Measurements from ENCODE around the gene ELOVL6. TPM values are rescaled to one million over a fixed set of nuclear protein-coding genes. Genes with fewer than 3 reads are reported as not detected.
A peak's percentile ranks its signal among the peaks of the same experiment; 100 is the strongest.

The ELOVL6 gene
- total and polyA plus RNA-seq, 2 of the 4 experiments (the other 2 are of a cell fraction) = 17.9 to 19.0 TPM

GRCh38 chr4:110012917-110013316 lies 185.5 kb downstream of the ELOVL6 start:
- no peak for DNase-seq
- Histone ChIP-seq H2AFZ (replicated peaks; ENCODE audit: low read length, poor library complexity) (no peak overlapping the region), H2BK20ac (ENCODE audit: low read depth, low read length) (no peak overlapping the region), H3K4me2 (ENCODE audit: low read depth, low read length) (no peak overlapping the region), H3K4ac (ENCODE audit: low read depth, low read length) (no peak overlapping the region), H3K79me1 (ENCODE audit: low read depth in 1 of 2, low read length in 2 of 2) (no peaks in the 10 kb centered on the region), H4K20me1 (ENCODE audit: insufficient read depth, low read length) (no peaks in the 10 kb centered on the region), H2BK15ac (ENCODE audit: low read depth, low read length) (no peak overlapping the region), H4K91ac (ENCODE audit: insufficient read depth, low read depth, low read length) (no peak overlapping the region), H3K36me3 (ENCODE audit: control insufficient read depth, insufficient read depth, low read length) (no peaks in the 10 kb centered on the region), H2AK5ac (ENCODE audit: low read depth, low read length) (no peak overlapping the region), H2BK5ac (ENCODE audit: low read depth, low read length, poor library complexity, severe bottlenecking) (no peak overlapping the region), H3K9me1 (ENCODE audit: insufficient read depth, low read length) (no peaks in the 10 kb centered on the region), H4K5ac (ENCODE audit: low read depth, low read length) (no peak overlapping the region), H3K14ac (replicated peaks; ENCODE audit: low read depth, low read length) (no peak overlapping the region), H3K4me3 (ENCODE audit: insufficient read depth, low read depth, low read length) (no peak overlapping the region), H3K9ac (ENCODE audit: low read depth, low read length) (no peak overlapping the region), H3K27me3 (ENCODE audit: control insufficient read depth, insufficient read depth, low read length) (no peaks in the 10 kb centered on the region), H2BK120ac (ENCODE audit: low read depth, low read length) (no peak overlapping the region), H4K8ac (ENCODE audit: low read depth in 2 of 2, low read length in 2 of 2) (no peak overlapping the region), H3K4me1 (ENCODE audit: control insufficient read depth, insufficient read depth, low read length) (no peaks in the 10 kb centered on the region), H3K23ac (ENCODE audit: low read depth, low read length) (no peak overlapping the region), H2AK9ac (replicated peaks; ENCODE audit: low read depth, low read length, poor library complexity) (no peak overlapping the region), H3K18ac (ENCODE audit: low read depth, low read length) (no peak overlapping the region), H3K56ac (ENCODE audit: extremely low read depth, insufficient read depth, low read length) (no peak overlapping the region), H3K9me3 (ENCODE audit: control insufficient read depth, insufficient read depth, low read length) (no peaks in the 10 kb centered on the region), H3K27ac (ENCODE audit: insufficient read depth, low read length) (no peak overlapping the region)
- POLR2A ChIA-PET (ENCODE audit: unreplicated experiment) = no interaction called here
- CTCF ChIA-PET = interaction anchor here (1.2 kb wide), 1 partner anchor 8 kb away, joined by 3 read pairs; no protein-coding TSS in a partner anchor
- no peak for ATAC-seq (ENCODE audit: low read depth)
- in situ Hi-C loops (cut with MboI; ENCODE audit: low sequenced_read_pairs) = loop anchor here (25.0 kb wide), 1 partner anchor 299 kb away; no protein-coding TSS in a partner anchor
- intact Hi-C loops (cut with micrococcal nuclease) = no loop called here
- no peak for TF ChIP-seq RCOR1 (IDR thresholded peaks at IDR 0.05; ENCODE audit: insufficient replicate concordance, low read length)
- TF ChIP-seq CEBPB (IDR thresholded peaks at IDR 0.05; ENCODE audit: low read depth, low read length) = no peak
- TF ChIP-seq CHD1 (IDR thresholded peaks at IDR 0.05; ENCODE audit: low read depth, low read length) = no peak
- no peak for TF ChIP-seq RFX5 (IDR thresholded peaks at IDR 0.05; ENCODE audit: low read depth, low read length)
- no peak for TF ChIP-seq BHLHE40 (IDR thresholded peaks at IDR 0.05; ENCODE audit: low read depth, low read length)
- TF ChIP-seq POLR2A (IDR thresholded peaks at IDR 0.05; ENCODE audit: low read depth, low read length) = no peak
- 0 out of 2 replicates have a peak, but pooled peaks have one; percentile 26 for TF ChIP-seq MAFK (IDR thresholded peaks at IDR 0.05; ENCODE audit: low read depth, low read length)
- no peak for TF ChIP-seq MXI1 (IDR thresholded peaks at IDR 0.05; ENCODE audit: borderline replicate concordance, low read depth, low read length)
- TF ChIP-seq, protein P1, sequence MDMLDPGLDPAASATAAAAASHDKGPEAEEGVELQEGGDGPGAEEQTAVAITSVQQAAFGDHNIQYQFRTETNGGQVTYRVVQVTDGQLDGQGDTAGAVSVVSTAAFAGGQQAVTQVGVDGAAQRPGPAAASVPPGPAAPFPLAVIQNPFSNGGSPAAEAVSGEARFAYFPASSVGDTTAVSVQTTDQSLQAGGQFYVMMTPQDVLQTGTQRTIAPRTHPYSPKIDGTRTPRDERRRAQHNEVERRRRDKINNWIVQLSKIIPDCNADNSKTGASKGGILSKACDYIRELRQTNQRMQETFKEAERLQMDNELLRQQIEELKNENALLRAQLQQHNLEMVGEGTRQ (IDR thresholded peaks at IDR 0.05; ENCODE audit: low read depth, low read length) = no peak
- TF ChIP-seq FOS (IDR thresholded peaks at IDR 0.05; ENCODE audit: low read depth, low read length) = no peak
- TF ChIP-seq, protein P2, sequence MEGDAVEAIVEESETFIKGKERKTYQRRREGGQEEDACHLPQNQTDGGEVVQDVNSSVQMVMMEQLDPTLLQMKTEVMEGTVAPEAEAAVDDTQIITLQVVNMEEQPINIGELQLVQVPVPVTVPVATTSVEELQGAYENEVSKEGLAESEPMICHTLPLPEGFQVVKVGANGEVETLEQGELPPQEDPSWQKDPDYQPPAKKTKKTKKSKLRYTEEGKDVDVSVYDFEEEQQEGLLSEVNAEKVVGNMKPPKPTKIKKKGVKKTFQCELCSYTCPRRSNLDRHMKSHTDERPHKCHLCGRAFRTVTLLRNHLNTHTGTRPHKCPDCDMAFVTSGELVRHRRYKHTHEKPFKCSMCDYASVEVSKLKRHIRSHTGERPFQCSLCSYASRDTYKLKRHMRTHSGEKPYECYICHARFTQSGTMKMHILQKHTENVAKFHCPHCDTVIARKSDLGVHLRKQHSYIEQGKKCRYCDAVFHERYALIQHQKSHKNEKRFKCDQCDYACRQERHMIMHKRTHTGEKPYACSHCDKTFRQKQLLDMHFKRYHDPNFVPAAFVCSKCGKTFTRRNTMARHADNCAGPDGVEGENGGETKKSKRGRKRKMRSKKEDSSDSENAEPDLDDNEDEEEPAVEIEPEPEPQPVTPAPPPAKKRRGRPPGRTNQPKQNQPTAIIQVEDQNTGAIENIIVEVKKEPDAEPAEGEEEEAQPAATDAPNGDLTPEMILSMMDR (conservative IDR thresholded peaks at IDR 0.05; ENCODE audit: low read depth, low read length) = no peak
- peak; percentile 85 for TF ChIP-seq NFE2L2 (IDR thresholded peaks at IDR 0.05; ENCODE audit: low read depth, low read length)
- TF ChIP-seq SMC3 (IDR thresholded peaks at IDR 0.05; ENCODE audit: low read depth, low read length) = no peak
- TF ChIP-seq, protein P3, sequence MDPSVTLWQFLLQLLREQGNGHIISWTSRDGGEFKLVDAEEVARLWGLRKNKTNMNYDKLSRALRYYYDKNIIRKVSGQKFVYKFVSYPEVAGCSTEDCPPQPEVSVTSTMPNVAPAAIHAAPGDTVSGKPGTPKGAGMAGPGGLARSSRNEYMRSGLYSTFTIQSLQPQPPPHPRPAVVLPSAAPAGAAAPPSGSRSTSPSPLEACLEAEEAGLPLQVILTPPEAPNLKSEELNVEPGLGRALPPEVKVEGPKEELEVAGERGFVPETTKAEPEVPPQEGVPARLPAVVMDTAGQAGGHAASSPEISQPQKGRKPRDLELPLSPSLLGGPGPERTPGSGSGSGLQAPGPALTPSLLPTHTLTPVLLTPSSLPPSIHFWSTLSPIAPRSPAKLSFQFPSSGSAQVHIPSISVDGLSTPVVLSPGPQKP (IDR thresholded peaks at IDR 0.05; ENCODE audit: borderline replicate concordance, low read depth, low read length) = no peak
- WGBS, 2 experiments (ENCODE audit: extremely low coverage in 2 of 2, insufficient read length in 1 of 2) = no CpG with 5 or more reads among the region's 1 CpG
- no TSS peak for BruUV-seq (replicated peaks)
- dilution Hi-C loops (cut with HindIII; ENCODE audit: low sequenced_read_pairs, unreplicated experiment) = no loop called here
